ENCODE data around the gene CTIF. TPM values are rescaled to one million over a fixed set of nuclear protein-coding genes. Genes with fewer than 3 reads are reported as not detected.
"Not testable (repeated sequence)": the region's sequence is repeated elsewhere in the genome, so short reads cannot be mapped to it uniquely, and the experiment has no call there.

CTIF gene
- total RNA-seq, 1 donor from 2014 or later: 35.1 TPM

DNA sequence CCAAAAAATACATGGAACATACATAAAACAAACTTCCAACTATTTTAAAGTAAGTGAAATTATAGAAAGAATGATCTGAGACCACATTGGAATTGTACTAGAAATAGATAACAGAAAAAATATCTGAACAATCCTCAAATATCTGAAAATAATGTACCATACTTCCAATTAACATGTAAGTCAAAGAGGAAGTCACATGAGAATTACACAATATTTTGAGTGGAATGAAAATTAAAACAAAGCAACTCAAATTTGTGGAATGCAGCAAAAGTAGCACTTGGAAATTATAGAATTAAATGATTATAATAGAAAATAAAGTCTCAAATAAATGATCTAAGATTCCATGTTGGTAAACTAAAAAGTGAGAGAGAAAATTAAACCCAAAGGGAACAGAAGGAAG is 38.3 kb upstream of the CTIF start:
- TF ChIP-seq POLR2AphosphoS5 (IDR thresholded peaks at IDR 0.05; ENCODE audit: insufficient read depth in 1 of 2, low read depth in 1 of 2) (no peak), CTCF (IDR thresholded peaks at IDR 0.05) (no peak), POLR2A (IDR thresholded peaks at IDR 0.05) (no peak)
- H3K27me3 ChIP-seq: no peaks in the 10 kb centered on the region
- no peak overlapping the region for H3K27ac ChIP-seq
- H3K9me3 ChIP-seq: no peaks in the 10 kb centered on the region
- intact Hi-C loops (cut with DNase I): no loop called here
- no peaks in the 10 kb centered on the region for H3K36me3 ChIP-seq
- H3K4me1 ChIP-seq: no peaks in the 10 kb centered on the region
- DNase-seq (ENCODE audit: extremely low spot score in 2 of 2): no peak
- H3K4me3 ChIP-seq: no peak overlapping the region

DNA sequence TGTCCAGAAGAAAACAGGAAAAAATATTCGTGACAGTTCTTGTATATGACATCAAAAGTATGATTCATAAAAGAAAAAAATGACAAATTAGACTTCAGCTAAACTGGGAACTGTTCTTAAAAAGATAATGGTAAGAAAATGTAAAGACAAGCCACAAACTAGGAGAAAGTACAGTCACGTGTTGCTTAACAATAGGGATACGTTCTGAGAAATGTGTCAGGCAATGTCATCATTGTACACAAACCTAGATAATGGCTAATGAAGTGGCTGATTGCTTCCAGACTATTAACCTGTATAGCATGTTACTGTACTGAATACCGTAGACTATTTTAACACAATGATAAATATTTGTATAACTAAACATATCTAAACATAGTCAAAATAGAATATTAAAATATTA is 35.9 kb upstream of the CTIF start:
- intact Hi-C loops (cut with DNase I): no loop called here
- H3K36me3 ChIP-seq: no peaks in the 10 kb centered on the region
- H3K27ac ChIP-seq: no peak overlapping the region
- TF ChIP-seq CTCF (IDR thresholded peaks at IDR 0.05): no peak
- no peak for TF ChIP-seq POLR2AphosphoS5 (IDR thresholded peaks at IDR 0.05; ENCODE audit: insufficient read depth in 1 of 2, low read depth in 1 of 2)
- TF ChIP-seq POLR2A (IDR thresholded peaks at IDR 0.05): no peak
- H3K4me3 ChIP-seq: no peak overlapping the region
- no peaks in the 10 kb centered on the region for H3K27me3 ChIP-seq
- no peaks in the 10 kb centered on the region for H3K4me1 ChIP-seq
- no peak for DNase-seq (ENCODE audit: extremely low spot score in 2 of 2)
- no peaks in the 10 kb centered on the region for H3K9me3 ChIP-seq

DNA sequence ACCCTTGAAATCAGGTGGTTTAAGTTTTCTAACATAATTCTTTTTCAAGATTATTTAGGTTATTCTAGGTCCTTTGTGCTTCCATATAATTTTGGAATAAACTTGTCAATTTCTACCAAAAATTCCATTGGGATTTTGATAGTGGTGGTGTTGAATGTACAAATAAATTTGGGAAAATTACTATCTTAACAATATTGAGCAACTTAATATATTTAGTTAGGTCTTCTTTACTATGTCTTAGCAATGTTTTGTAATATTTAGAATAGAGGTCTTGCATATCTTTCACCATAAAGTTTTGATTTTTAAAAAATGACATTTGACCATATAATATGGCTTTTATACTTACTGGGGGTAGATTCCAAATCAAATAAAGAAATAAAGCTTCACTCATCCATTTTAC is 34.0 kb upstream of the CTIF start:
- H3K9me3 ChIP-seq: no peaks in the 10 kb centered on the region
- no peaks in the 10 kb centered on the region for H3K4me1 ChIP-seq
- TF ChIP-seq CTCF (IDR thresholded peaks at IDR 0.05) (no peak), POLR2AphosphoS5 (IDR thresholded peaks at IDR 0.05; ENCODE audit: insufficient read depth in 1 of 2, low read depth in 1 of 2) (no peak), POLR2A (IDR thresholded peaks at IDR 0.05) (no peak)
- no peak for DNase-seq (ENCODE audit: extremely low spot score in 2 of 2)
- H3K27ac ChIP-seq: no peak overlapping the region
- intact Hi-C loops (cut with DNase I): no loop called here
- H3K36me3 ChIP-seq: no peaks in the 10 kb centered on the region
- H3K27me3 ChIP-seq: no peaks in the 10 kb centered on the region
- no peak overlapping the region for H3K4me3 ChIP-seq

DNA sequence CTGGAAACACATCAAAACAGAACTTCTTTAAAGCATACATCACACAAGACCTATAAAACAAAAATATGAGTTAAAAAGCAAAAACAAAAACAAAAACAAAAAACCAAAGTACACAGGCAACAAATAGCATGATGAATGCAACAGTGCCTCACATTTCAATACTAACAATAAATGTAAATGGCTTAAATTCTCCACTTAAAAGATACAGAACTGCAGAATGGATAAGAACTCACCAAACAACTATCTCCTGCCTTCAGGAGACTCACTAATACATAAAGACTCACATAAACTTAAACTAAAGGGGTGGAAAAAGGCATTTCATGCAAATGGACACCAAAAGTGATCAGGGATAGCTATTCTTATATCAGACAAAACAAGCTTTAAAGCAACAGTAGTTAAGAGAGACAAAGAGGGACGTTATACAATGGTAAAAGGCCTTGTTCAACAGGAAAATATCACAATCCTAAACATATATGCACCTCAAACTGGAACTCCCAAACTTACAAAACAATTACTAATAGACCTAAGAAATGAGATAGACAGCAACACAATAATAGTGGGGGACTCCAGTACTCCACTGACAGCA is 31.8 kb upstream of the CTIF start:
- DNase-seq (ENCODE audit: extremely low spot score in 2 of 2); intact Hi-C loops (cut with DNase I); H3K4me1 ChIP-seq; H3K27me3 ChIP-seq; H3K4me3 ChIP-seq; H3K36me3 ChIP-seq; H3K9me3 ChIP-seq; H3K27ac ChIP-seq: not testable (repeated sequence)

- H3K4me3 ChIP-seq; DNase-seq (ENCODE audit: extremely low spot score in 2 of 2); H3K36me3 ChIP-seq; H3K27me3 ChIP-seq; H3K9me3 ChIP-seq; intact Hi-C loops (cut with DNase I); H3K27ac ChIP-seq; H3K4me1 ChIP-seq: not testable (repeated sequence)
These were observed 26.3 kb upstream of the CTIF start for GRCh38 chr18:48512498-48512897.

GRCh38 chr18:48514786-48515185 is 24.0 kb upstream of the CTIF start:
- intact Hi-C loops (cut with DNase I): no loop called here
- no peaks in the 10 kb centered on the region for H3K4me1 ChIP-seq

More at GRCh38 chr18:48514786-48515185, 24.0 kb upstream of the CTIF start:
- no peak overlapping the region for H3K4me3 ChIP-seq
- DNase-seq (ENCODE audit: extremely low spot score in 2 of 2): no peak
- no peaks in the 10 kb centered on the region for H3K36me3 ChIP-seq
- TF ChIP-seq POLR2A (IDR thresholded peaks at IDR 0.05) (no peak), POLR2AphosphoS5 (IDR thresholded peaks at IDR 0.05; ENCODE audit: insufficient read depth in 1 of 2, low read depth in 1 of 2) (no peak), CTCF (IDR thresholded peaks at IDR 0.05) (no peak)
- H3K9me3 ChIP-seq: no peaks in the 10 kb centered on the region
- no peak overlapping the region for H3K27ac ChIP-seq
- H3K27me3 ChIP-seq: no peaks in the 10 kb centered on the region
